Nephron (organoid): Measurements from ENCODE around the gene MAST2.
"Not testable (repeated sequence)": the region's sequence is repeated elsewhere in the genome, so short reads cannot be mapped to it uniquely, and the experiment has no call there.

Source experiments
- H3K27ac Mint-ChIP-seq, 3 experiments: 2 replicates each; pipeline ENCODE4 v1.8.0; 2020; ENCODE audit warnings: mixed read lengths in 3 of 3, mild to moderate bottlenecking in 2 of 3, moderate library complexity in 1 of 3
- H3K27me3 Mint-ChIP-seq: 2 replicates; pipeline ENCODE4 v1.8.0; 2021; ENCODE audit warnings: low read depth, mild to moderate bottlenecking, moderate library complexity, mixed read lengths
- H3K36me3 Mint-ChIP-seq: 2 replicates; pipeline ENCODE4 v1.8.0; 2020; ENCODE audit warnings: low read depth, mixed read lengths
- H3K4me1 Mint-ChIP-seq: 2 replicates; pipeline ENCODE4 v1.8.0; 2020; ENCODE audit warnings: mixed read lengths
- H3K4me3 Mint-ChIP-seq, 3 experiments: 2 replicates each; pipeline ENCODE4 v1.8.0; 2020; ENCODE audit warnings: mild to moderate bottlenecking in 3 of 3, mixed read lengths in 3 of 3, moderate library complexity in 2 of 3
- H3K9me3 Mint-ChIP-seq: 2 replicates; pipeline ENCODE4 v1.8.0; 2020; ENCODE audit warnings: mixed read lengths
- TF ChIP-seq, protein P1 (sequence below), 3 experiments: fragments of 200-600 bp; sonication (generic); IDR thresholded peaks; one replicate each; pipeline ENCODE4 v1.5.0; 2021; ENCODE audit warnings: antibody characterized with exemption in 3 of 3; ENCODE audit not compliant: unreplicated experiment in 3 of 3

MAST2 gene

DNA sequence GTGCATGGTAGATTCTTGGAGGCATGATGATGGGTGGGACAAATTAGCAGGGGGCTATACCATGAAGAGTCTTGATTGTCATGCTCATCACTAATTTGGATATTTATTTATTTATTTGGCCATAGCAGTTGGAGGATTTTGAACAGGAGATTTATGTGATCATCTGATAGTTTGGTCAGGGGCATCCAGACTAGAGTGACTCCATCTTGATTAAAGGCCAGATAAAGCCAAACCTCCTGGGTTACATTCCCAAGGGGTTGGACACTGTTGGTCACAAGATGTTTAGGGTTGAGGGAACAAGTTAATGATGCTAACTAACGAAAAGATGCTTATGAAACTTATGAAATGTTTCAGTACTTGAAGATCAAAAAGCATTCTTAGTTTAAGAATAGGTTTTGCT, 139.8 kb downstream of the MAST2 start:
- Mint-ChIP-seq H3K4me3 (no peak overlapping the region), H3K36me3 (peaks cover 11% of the 10 kb centered on the region), H3K27ac (no peak overlapping the region), H3K27me3 (no peaks in the 10 kb centered on the region), H3K4me1 (no peaks in the 10 kb centered on the region), H3K9me3 (peaks cover 11% of the 10 kb centered on the region)
- TF ChIP-seq, protein P1, sequence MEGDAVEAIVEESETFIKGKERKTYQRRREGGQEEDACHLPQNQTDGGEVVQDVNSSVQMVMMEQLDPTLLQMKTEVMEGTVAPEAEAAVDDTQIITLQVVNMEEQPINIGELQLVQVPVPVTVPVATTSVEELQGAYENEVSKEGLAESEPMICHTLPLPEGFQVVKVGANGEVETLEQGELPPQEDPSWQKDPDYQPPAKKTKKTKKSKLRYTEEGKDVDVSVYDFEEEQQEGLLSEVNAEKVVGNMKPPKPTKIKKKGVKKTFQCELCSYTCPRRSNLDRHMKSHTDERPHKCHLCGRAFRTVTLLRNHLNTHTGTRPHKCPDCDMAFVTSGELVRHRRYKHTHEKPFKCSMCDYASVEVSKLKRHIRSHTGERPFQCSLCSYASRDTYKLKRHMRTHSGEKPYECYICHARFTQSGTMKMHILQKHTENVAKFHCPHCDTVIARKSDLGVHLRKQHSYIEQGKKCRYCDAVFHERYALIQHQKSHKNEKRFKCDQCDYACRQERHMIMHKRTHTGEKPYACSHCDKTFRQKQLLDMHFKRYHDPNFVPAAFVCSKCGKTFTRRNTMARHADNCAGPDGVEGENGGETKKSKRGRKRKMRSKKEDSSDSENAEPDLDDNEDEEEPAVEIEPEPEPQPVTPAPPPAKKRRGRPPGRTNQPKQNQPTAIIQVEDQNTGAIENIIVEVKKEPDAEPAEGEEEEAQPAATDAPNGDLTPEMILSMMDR (IDR thresholded peaks at IDR 0.05; ENCODE audit: unreplicated experiment in 3 of 3) = no peak

DNA sequence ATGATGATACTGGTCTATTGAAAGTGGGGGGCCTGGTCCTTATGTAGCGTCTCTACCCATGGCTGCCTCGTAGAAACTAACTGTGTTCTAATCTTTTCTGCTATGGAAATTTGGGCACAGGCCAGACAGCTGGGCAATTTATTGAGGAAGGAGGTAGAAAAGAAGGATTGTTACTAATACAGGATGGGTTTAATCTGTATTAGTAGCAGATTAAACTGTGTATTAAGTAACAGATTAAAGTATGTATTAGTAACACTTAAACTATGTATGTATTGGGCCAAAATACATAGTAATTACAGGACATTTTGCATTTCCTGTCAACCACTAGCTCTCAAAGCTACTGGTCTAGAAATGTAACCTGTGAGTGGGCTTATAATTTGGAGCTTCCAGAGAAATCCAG, 142.0 kb downstream of the MAST2 start:
- H3K4me3 Mint-ChIP-seq = no peak overlapping the region
- H3K27ac Mint-ChIP-seq = no peak overlapping the region
- H3K9me3 Mint-ChIP-seq = peaks cover 17% of the 10 kb centered on the region
- H3K36me3 Mint-ChIP-seq = peaks cover 8% of the 10 kb centered on the region
- no peaks in the 10 kb centered on the region for H3K27me3 Mint-ChIP-seq
- no peaks in the 10 kb centered on the region for H3K4me1 Mint-ChIP-seq
- TF ChIP-seq, protein P1 (IDR thresholded peaks at IDR 0.05; ENCODE audit: unreplicated experiment in 3 of 3) = no peak

GRCh38 chr1:45949462-45949861, 146.1 kb downstream of the MAST2 start:
- peaks cover 23% of the 10 kb centered on the region for H3K4me1 Mint-ChIP-seq
- H3K4me3 Mint-ChIP-seq, H3K27ac Mint-ChIP-seq, H3K27me3 Mint-ChIP-seq, H3K36me3 Mint-ChIP-seq: not testable (repeated sequence)
- H3K9me3 Mint-ChIP-seq = peaks cover 14% of the 10 kb centered on the region

- Mint-ChIP-seq H3K4me3 (no peak overlapping the region), H3K27ac (no peak overlapping the region), H3K9me3 (peaks cover 13% of the 10 kb centered on the region), H3K27me3 (no peaks in the 10 kb centered on the region), H3K36me3 (peaks cover 8% of the 10 kb centered on the region), H3K4me1 (peaks cover 28% of the 10 kb centered on the region)
- TF ChIP-seq, protein P1 (IDR thresholded peaks at IDR 0.05; ENCODE audit: unreplicated experiment in 3 of 3) = no peak
These were observed 148.7 kb downstream of the MAST2 start for GRCh38 chr1:45952072-45952471.

DNA sequence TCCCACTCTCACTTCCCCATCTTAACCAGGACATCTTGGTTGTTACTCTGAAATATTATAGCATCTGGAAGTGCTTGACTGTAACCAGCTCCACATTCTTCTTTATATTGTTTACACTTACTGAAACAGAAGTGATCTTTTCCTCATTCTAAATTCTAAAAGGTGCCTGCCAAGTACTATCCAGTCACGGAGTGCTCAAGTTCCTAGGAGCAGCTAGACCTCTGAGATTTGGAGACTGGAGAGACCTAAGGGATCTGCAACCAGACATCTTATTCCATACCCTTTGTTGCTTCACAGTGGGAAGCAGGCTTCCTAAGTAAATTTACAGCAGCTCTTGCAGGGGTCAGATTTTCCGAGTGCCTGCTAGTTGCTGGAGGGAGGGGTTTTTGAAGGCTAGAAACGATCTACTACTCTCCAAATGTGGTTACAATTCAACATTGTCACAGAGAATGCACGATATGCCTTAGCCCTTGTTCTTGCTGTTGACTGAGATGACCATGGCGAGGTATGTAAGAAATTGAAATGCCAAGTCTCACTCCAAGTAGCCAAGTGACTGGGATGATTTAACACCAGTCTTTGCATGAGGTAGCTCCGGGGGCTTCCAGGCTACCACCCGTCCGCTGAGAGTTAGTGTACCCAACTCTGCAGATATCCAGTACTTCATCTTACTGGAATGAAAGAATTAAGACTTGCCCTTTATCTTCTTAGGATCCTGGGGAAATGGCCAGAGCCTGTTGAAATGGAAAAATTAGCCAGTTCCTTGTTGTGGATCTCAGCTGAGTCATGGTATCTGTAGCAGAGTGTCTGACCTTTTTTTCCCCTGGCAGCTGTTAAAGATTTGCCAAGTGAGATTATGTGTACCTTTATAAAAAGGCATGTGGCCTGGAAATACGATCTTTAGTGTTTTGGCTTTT, 150.8 kb downstream of the MAST2 start:
- no peaks in the 10 kb centered on the region for H3K36me3 Mint-ChIP-seq
- TF ChIP-seq, protein P1 (IDR thresholded peaks at IDR 0.05; ENCODE audit: unreplicated experiment in 3 of 3) = no peak
- no peaks in the 10 kb centered on the region for H3K27me3 Mint-ChIP-seq
- H3K4me3 Mint-ChIP-seq = peak overlapping the region in 1 of 3 experiments; percentile 36
- peak overlapping the region; percentile 70 to 79 (median 70) for H3K27ac Mint-ChIP-seq
- H3K4me1 Mint-ChIP-seq = peaks cover 28% of the 10 kb centered on the region
- peaks cover 1% of the 10 kb centered on the region for H3K9me3 Mint-ChIP-seq

- Mint-ChIP-seq H3K36me3 (peaks cover 24% of the 10 kb centered on the region), H3K27me3 (no peaks in the 10 kb centered on the region), H3K27ac (no peak overlapping the region), H3K4me3 (no peak overlapping the region), H3K9me3 (no peaks in the 10 kb centered on the region), H3K4me1 (peaks cover 20% of the 10 kb centered on the region)
- TF ChIP-seq, protein P1 (IDR thresholded peaks at IDR 0.05; ENCODE audit: unreplicated experiment in 3 of 3) = no peak
These were observed 154.3 kb downstream of the MAST2 start for GRCh38 chr1:45957684-45958083.
